Stomach (tissue), 9 donors: ENCODE results near the gene RNPS1. TPM values are rescaled to one million over a fixed set of nuclear protein-coding genes. Genes with fewer than 3 reads are reported as not detected.

Experiments used
- DNase-seq, 2 donors: peaks; one replicate each; pipeline versions ENCODE4 v3.0.0 to v3.0.0-alpha.2; 2013 to 2019
- H3K27ac ChIP-seq, 5 donors: fragments of 200-600 bp in 4 of 5; sonication (generic) in 4 of 5; one replicate each; pipeline ENCODE4 v1.5.1; 2013 to 2019; ENCODE audit warnings: mild to moderate bottlenecking in 1 of 5, moderate library complexity in 1 of 5
- H3K27me3 ChIP-seq, 3 donors: fragments of 200-600 bp; sonication (generic); one replicate each; pipeline ENCODE4 v1.5.1; 2017 to 2019; ENCODE audit warnings: mixed run types in 1 of 3
- H3K36me3 ChIP-seq, 4 donors: fragments of 200-600 bp; sonication (generic); 1 replicate in 3 of 4; 2 replicates in 1 of 4; pipeline ENCODE4 v1.5.1; 2016 to 2019
- H3K4me1 ChIP-seq, 4 donors: fragments of 200-600 bp; sonication (generic); one replicate each; pipeline ENCODE4 v1.5.1; 2016 to 2019
- H3K4me3 ChIP-seq, 4 donors: fragments of 200-600 bp; sonication (generic) in 3 of 4; one replicate each; pipeline ENCODE4 v1.5.1; 2016 to 2019; ENCODE audit warnings: mild to moderate bottlenecking in 1 of 4
- H3K9me3 ChIP-seq, 4 donors: fragments of 200-600 bp; sonication (generic); one replicate each; pipeline ENCODE4 v1.5.1; 2016 to 2019
- CTCF ChIP-seq, 7 experiments: fragments of 450-650 bp in 4 of 7; fragments of 200-600 bp in 3 of 7; sonication (generic) in 3 of 7; IDR thresholded peaks; one replicate each; pipeline ENCODE4 v1.5.1; 2016 to 2019; ENCODE audit warnings: antibody characterized with exemption in 7 of 7, control low read depth in 2 of 7, mild to moderate bottlenecking in 1 of 7
- EP300 ChIP-seq: sonication (generic); formaldehyde crosslinking; IDR thresholded peaks from one replicate; pipeline ENCODE4 v1.6.1; 2017; ENCODE audit warnings: antibody characterized with exemption
- POLR2A ChIP-seq, 4 donors: fragments of 450-650 bp; IDR thresholded peaks; one replicate each; pipeline ENCODE4 v1.6.1; 2016; ENCODE audit warnings: antibody characterized with exemption in 4 of 4, control low read depth in 2 of 4, mild to moderate bottlenecking in 1 of 4, moderate library complexity in 1 of 4
- POLR2AphosphoS5 ChIP-seq, 3 donors: sonication (generic); formaldehyde crosslinking; IDR thresholded peaks; one replicate each; pipeline ENCODE4 v1.6.1; 2016; ENCODE audit warnings: antibody characterized with exemption in 3 of 3
- WGBS, 5 donors: extraction: QIAGEN DNeasy Blood & Tissue Kit in 3 of 5; methylation state at CpG; one replicate each; pipeline versions ENCODE4 v1.1.5 to v1.1.7; 2013 to 2018; 5-methylcytosine and 5-hydroxymethylcytosine counted together
- intact Hi-C: fragments of 100-400 bp; cut with DNase I; formaldehyde crosslinking; loops from one replicate; pipeline ENCODE4 v1.15.1; 2023; ENCODE audit warnings: low total_unique reads
- polyA plus RNA-seq, 3 donors: library from polyadenylated mRNA; stranded (reverse); fragments of 200-250 nt; gene quantifications; one replicate each; pipeline ENCODE4 v1.2.3, GENCODE V29; 2013
- total RNA-seq, 5 donors: library from RNA; depleted of rRNA; stranded (reverse); fragments of >200 nt; gene quantifications; one replicate each; pipeline versions ENCODE4 v1.1.0 to v1.2.3, GENCODE V29; 2014 to 2016
- donor health status: healthy with polysubstance abuse.
- donor health status: Bipolar disorder and iron deficiency.
- donor health status: healthy.

The RNPS1 gene
- total and polyA plus RNA-seq, 8 donors: 72.7 to 162 (median 115) TPM

- H3K36me3 ChIP-seq: peaks cover 29 to 51% (median 40%) of the 10 kb centered on the region in 4 donors
- peaks cover 25 to 46% (median 41%) of the 10 kb centered on the region in 4 donors for H3K4me1 ChIP-seq
- H3K27ac ChIP-seq: no peak overlapping the region
- H3K9me3 ChIP-seq: no peaks in the 10 kb centered on the region
- no peaks in the 10 kb centered on the region for H3K27me3 ChIP-seq
- H3K4me3 ChIP-seq: no peak overlapping the region
- 75 to 86% (median 78%) methylated on average over 7 to 23 of the region's 23 CpGs for WGBS, 5 donors
- intact Hi-C loops: loop anchor here (10.0 kb wide), 1 partner anchor 46 kb away; the partner anchor contains the start of gene ECI1
- TF ChIP-seq CTCF (IDR thresholded peaks at IDR 0.05): no peak
- no peak for TF ChIP-seq POLR2AphosphoS5 (IDR thresholded peaks at IDR 0.05)
- DNase-seq: no peak
These were observed 59.6 kb downstream of the RNPS1 start for GRCh38 chr16:2208308-2208707.

GRCh38 chr16:2207872-2208271 is 60.1 kb downstream of the RNPS1 start:
- intact Hi-C loops: loop anchor here (10.0 kb wide), 1 partner anchor 47 kb away; the partner anchor contains the start of gene ECI1
- Histone ChIP-seq H3K27me3 (no peaks in the 10 kb centered on the region), H3K9me3 (no peaks in the 10 kb centered on the region), H3K4me1 (peaks cover 20 to 41% (median 37%) of the 10 kb centered on the region in 4 donors), H3K36me3 (peaks cover 29 to 50% (median 40%) of the 10 kb centered on the region in 4 donors), H3K4me3 (no peak overlapping the region), H3K27ac (no peak overlapping the region)
- TF ChIP-seq POLR2AphosphoS5 (IDR thresholded peaks at IDR 0.05) (no peak), EP300 (no peak)
- DNase-seq: no peak
- WGBS, 5 donors: 88 to 95% (median 92%) methylated on average over 7 to 9 of the region's 9 CpGs

- Histone ChIP-seq H3K4me3 (peak overlapping the region in 2 of 4 donors; percentile 65), H3K4me1 (peaks cover 12 to 32% (median 27%) of the 10 kb centered on the region in 4 donors), H3K36me3 (peaks cover 29 to 43% (median 38%) of the 10 kb centered on the region in 4 donors), H3K27me3 (no peaks in the 10 kb centered on the region), H3K27ac (peak overlapping the region in 1 of 5 donors; percentile 99), H3K9me3 (no peaks in the 10 kb centered on the region)
- no peak for DNase-seq
- TF ChIP-seq POLR2AphosphoS5 (IDR thresholded peaks at IDR 0.05) (no peak), EP300 (no peak), POLR2A (IDR thresholded peaks at IDR 0.05) (no peak), CTCF (IDR thresholded peaks at IDR 0.05) (no peak)
- intact Hi-C loops: loop anchor here (10.0 kb wide), 1 partner anchor 48 kb away; the partner anchor contains the start of gene ECI1
- WGBS, 5 donors: 89 to 93% (median 91%) methylated on average over 9 to 23 of the region's 23 CpGs
These were observed 61.0 kb downstream of the RNPS1 start for GRCh38 chr16:2206780-2207433.

- no peak for DNase-seq
- Histone ChIP-seq H3K27ac (peak overlapping the region; percentile 95 to 99 (median 96)), H3K4me3 (peak overlapping the region; percentile 65 to 75 (median 69)), H3K4me1 (peaks cover 12 to 28% (median 24%) of the 10 kb centered on the region in 4 donors), H3K36me3 (peaks cover 29 to 43% (median 38%) of the 10 kb centered on the region in 4 donors), H3K27me3 (no peaks in the 10 kb centered on the region), H3K9me3 (no peaks in the 10 kb centered on the region)
- intact Hi-C loops: loop anchor here (10.0 kb wide), 1 partner anchor 48 kb away; the partner anchor contains the start of gene ECI1
- no peak for TF ChIP-seq EP300
- TF ChIP-seq CTCF (IDR thresholded peaks at IDR 0.05): no peak
- TF ChIP-seq POLR2AphosphoS5 (IDR thresholded peaks at IDR 0.05): no peak
- no peak for TF ChIP-seq POLR2A (IDR thresholded peaks at IDR 0.05)
- 74 to 82% (median 79%) methylated on average over 18 of the region's 18 CpGs for WGBS, 5 donors
These were observed 61.5 kb downstream of the RNPS1 start for GRCh38 chr16:2206420-2206779.

GRCh38 chr16:2205967-2206313 is 62.0 kb downstream of the RNPS1 start:
- 0 to 8% (median 6%) methylated on average over 2 to 16 of the region's 16 CpGs for whole genome bisulfite sequencing, 5 donors
- no peak for DNase-seq
- H3K27ac ChIP-seq: peak overlapping the region; percentile 95 to 99 (median 96)
- intact Hi-C loops: loop anchor here (10.0 kb wide), 1 partner anchor 49 kb away; the partner anchor contains the start of gene ECI1
- peaks cover 29 to 43% (median 38%) of the 10 kb centered on the region in 4 donors for H3K36me3 ChIP-seq
- TF ChIP-seq EP300 (no peak), POLR2A (IDR thresholded peaks at IDR 0.05) (no peak), POLR2AphosphoS5 (IDR thresholded peaks at IDR 0.05) (no peak), CTCF (IDR thresholded peaks at IDR 0.05) (no peak)
- peaks cover 12 to 28% (median 23%) of the 10 kb centered on the region in 4 donors for H3K4me1 ChIP-seq
- H3K27me3 ChIP-seq: no peaks in the 10 kb centered on the region
- H3K4me3 ChIP-seq: peak overlapping the region; percentile 65 to 75 (median 69)
- H3K9me3 ChIP-seq: no peaks in the 10 kb centered on the region
